GM12878 (cell line): ENCODE results near the gene PPP1R37. TPM values are rescaled to one million over a fixed set of nuclear protein-coding genes. Genes with fewer than 3 reads are reported as not detected.

Experiments
- ATAC-seq: fragments of 200-7000 bp; cut with Tn5 transposase; 3 replicates; pipeline ENCODE4 v1.9.1; 2020; ENCODE audit warnings: mild to moderate bottlenecking, moderate library complexity
- BruUV-seq: library from RNA; stranded (reverse); fragments of 400-500 nt; replicated peaks from 2 replicates; lab custom pipeline; 2021; lab: Mats Ljungman, UMichigan
- CTCF ChIA-PET: fragments of 300-600 bp; sonication (Branson Sonifier 250); formaldehyde crosslinking; extraction: SDS; loops from one replicate; lab custom pipeline; 2021; ENCODE audit warnings: inconsistent platforms; lab: Yijun Ruan, JAX
- POLR2A ChIA-PET: fragments of 350-600 bp; formaldehyde crosslinking; extraction: SDS; loops from one replicate; lab custom pipeline; 2021; ENCODE audit warnings: inconsistent platforms; lab: Charles Lee
- RAD21 ChIA-PET: fragments of 300-600 bp; sonication (Branson Sonifier 250); formaldehyde crosslinking; loops from one replicate; lab custom pipeline; 2023; ENCODE audit warnings: antibody characterized with exemption; ENCODE audit not compliant: unreplicated experiment; lab: Charles Lee
- SMC1A ChIA-PET: fragments of 300-600 bp; sonication (Branson Sonifier 250); formaldehyde crosslinking; loops from one replicate; lab custom pipeline; 2023; ENCODE audit not compliant: unreplicated experiment, uncharacterized antibody; lab: Charles Lee
- DNase-seq: peaks from one replicate; pipeline ENCODE4 v3.0.0-alpha.2; 2011; ENCODE audit warnings: low read depth, low spot score
- FAIRE-seq: peaks from 3 replicates; lab custom pipeline; 2011; peaks lifted over from hg19 to GRCh38; lab: Jason Lieb, UNC
- H2AFZ ChIP-seq: 2 replicates; pipeline ENCODE4 v1.6.0; 2011; ENCODE audit warnings: low read depth, low read length, control low read depth; ENCODE audit not compliant: control insufficient read depth
- H3K27ac ChIP-seq: 2 replicates; pipeline ENCODE4 v1.5.1; 2011; ENCODE audit warnings: control low read depth; ENCODE audit not compliant: control insufficient read depth, insufficient read depth
- H3K27me3 ChIP-seq, 2 experiments: replicated peaks in 1 of 2; 2 replicates each; pipeline versions ENCODE4 v1.6.0 to v1.6.1; 2011; ENCODE audit warnings: low read length in 1 of 2; ENCODE audit not compliant: control insufficient read depth in 2 of 2, insufficient read depth in 2 of 2
- H3K36me3 ChIP-seq, 2 experiments: 2 replicates each; pipeline ENCODE4 v1.5.1; 2011; ENCODE audit warnings: low read length in 1 of 2; ENCODE audit not compliant: control insufficient read depth in 2 of 2, insufficient read depth in 2 of 2
- H3K4me1 ChIP-seq: 2 replicates; pipeline ENCODE4 v1.6.1; 2011; ENCODE audit warnings: mild to moderate bottlenecking, low read length, moderate library complexity, mixed read lengths; ENCODE audit not compliant: control insufficient read depth, insufficient read depth
- H3K4me2 ChIP-seq: 2 replicates; pipeline ENCODE4 v1.6.0; 2011; ENCODE audit warnings: control low read depth; ENCODE audit not compliant: control insufficient read depth, insufficient read depth
- H3K4me3 ChIP-seq: fragments of 200-600 bp; sonication (generic); 2 replicates; pipeline ENCODE4 v1.5.1; 2016
- H3K79me2 ChIP-seq: 2 replicates; pipeline ENCODE4 v1.6.0; 2011; ENCODE audit warnings: low read length; ENCODE audit not compliant: control insufficient read depth, insufficient read depth
- H3K9ac ChIP-seq: 2 replicates; pipeline ENCODE4 v1.8.0; 2011; ENCODE audit warnings: low read length, control low read depth, mixed read lengths; ENCODE audit not compliant: control insufficient read depth, insufficient read depth
- H3K9me3 ChIP-seq: replicated peaks from 3 replicates; pipeline ENCODE4 v1.5.1; 2011; ENCODE audit warnings: mild to moderate bottlenecking, low read length; ENCODE audit not compliant: control insufficient read depth, insufficient read depth
- H4K20me1 ChIP-seq: 2 replicates; pipeline ENCODE4 v1.6.0; 2011; ENCODE audit not compliant: control insufficient read depth, insufficient read depth
- FOXM1 ChIP-seq: IDR thresholded peaks from 2 replicates; pipeline ENCODE4 v1.6.1; 2012; ENCODE audit warnings: low read depth, mild to moderate bottlenecking, inconsistent platforms, low read length, moderate library complexity
- SMARCA5 ChIP-seq: fragments of 450-650 bp; IDR thresholded peaks from 2 replicates; pipeline ENCODE4 v1.6.1; 2017; ENCODE audit warnings: mild to moderate bottlenecking
- WGBS: methylation state at CpG from one replicate; pipeline ENCODE4 v1.1.6; 2016; ENCODE audit warnings: low lambda C conversion rate; ENCODE audit not compliant: insufficient replicate concordance, insufficient coverage; ENCODE audit errors: missing lambda C conversion rate; 5-methylcytosine and 5-hydroxymethylcytosine counted together
- in situ Hi-C: fragments of 300-500 bp; cut with MboI; formaldehyde crosslinking; loops from 9 replicates; pipeline ENCODE4 v1.14.3; 2018; ENCODE audit warnings: mixed read lengths
- intact Hi-C: fragments of 100-400 bp; cut with micrococcal nuclease; formaldehyde crosslinking; loops from one replicate; pipeline ENCODE4 v1.14.2; 2022; ENCODE audit not compliant: unreplicated experiment
- polyA plus RNA-seq, 11 experiments: library from polyadenylated mRNA; depleted of rRNA in 4 of 11; unstranded in 6 of 11; stranded (reverse) in 5 of 11; fragments of >200 nt; fragmentation: Nextera tagmentation in 4 of 11; fragmentation: Illumina TruSeq in 1 of 11; extraction: Ambion mirVana in 4 of 11; extraction: Trizol in 1 of 11; gene quantifications; 1 replicate in 1 of 11; 2 replicates in 10 of 11; pipeline versions ENCODE4 v1.2.1 to v1.2.3, GENCODE V29; 2011 to 2016; ENCODE audit warnings: inconsistent platforms in 2 of 11, missing spikeins in 2 of 11, low read depth in 1 of 11
- total RNA-seq, 4 experiments: library from RNA; depleted of rRNA in 3 of 4; stranded (reverse); fragments of >200 nt in 3 of 4; fragmentation: Illumina TruSeq in 1 of 4; extraction: Trizol in 1 of 4; gene quantifications; 2 replicates each; pipeline versions ENCODE4 v1.2.1 to v1.2.3, GENCODE V29; 2013 to 2021
- TF ChIP-seq, protein P1 (sequence below): fragments of 450-650 bp; IDR thresholded peaks from 2 replicates; pipeline ENCODE4 v1.6.1; 2017; ENCODE audit warnings: mild to moderate bottlenecking, moderate library complexity
- TF ChIP-seq, protein P2 (sequence below): fragments of 450-650 bp; IDR thresholded peaks from 2 replicates; pipeline ENCODE4 v1.6.1; 2018; ENCODE audit warnings: mild to moderate bottlenecking, low read depth, moderate library complexity; ENCODE audit not compliant: partially characterized antibody
- TF ChIP-seq, protein P3 (sequence below): IDR thresholded peaks from 2 replicates; pipeline ENCODE4 v1.6.1; 2011; ENCODE audit warnings: mild to moderate bottlenecking, low read depth, low read length, moderate library complexity; ENCODE audit not compliant: insufficient replicate concordance

The PPP1R37 gene
- total and polyA plus RNA-seq, 10 of the 15 experiments (the other 5 are each of a cell fraction or from before 2014, with no cell fraction given), result 0.09 to 21.3 (median 5.1) TPM; not detected in 1

DNA sequence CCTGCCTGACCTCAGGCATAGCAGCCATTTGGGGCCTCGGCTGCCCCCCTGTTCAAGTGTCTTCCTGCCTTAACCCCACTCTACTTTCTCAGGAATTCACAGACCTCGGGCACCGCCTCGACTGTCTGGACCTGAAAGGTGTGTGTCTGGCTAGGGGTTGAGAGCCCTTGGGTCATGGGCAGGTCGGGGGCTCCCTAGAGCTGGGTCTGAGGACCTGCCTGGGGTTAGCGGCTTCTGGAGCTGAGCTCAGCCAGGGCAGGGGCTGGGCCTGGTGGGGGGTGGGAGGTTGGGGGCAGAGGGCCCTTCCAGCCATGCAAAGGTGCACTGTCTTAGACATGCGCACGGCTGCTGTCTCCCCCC is 47.1 kb downstream of the PPP1R37 start:
- no peak overlapping the region for H2AFZ ChIP-seq
- intact Hi-C loops (no loop called here), in situ Hi-C loops (no loop called here)
- no peaks in the 10 kb centered on the region for H3K9me3 ChIP-seq
- no peak overlapping the region for H3K9ac ChIP-seq
- DNase-seq, result no peak
- no peak overlapping the region for H3K27ac ChIP-seq
- ChIA-PET POLR2A (interaction anchor here (0.8 kb wide), 1 partner anchor 26 kb away, joined by 3 read pairs; no protein-coding TSS in a partner anchor), CTCF (no interaction called here), RAD21 (interaction anchor here (0.5 kb wide), 1 partner anchor 228 kb away, joined by 3 read pairs; no protein-coding TSS in a partner anchor), SMC1A (no interaction called here)
- WGBS, result 97% methylated on average over 7 of the region's 8 CpGs
- no TSS peak for BruUV-seq
- peaks cover 34% of the 10 kb centered on the region for H3K4me1 ChIP-seq
- peaks cover 24% of the 10 kb centered on the region for H3K79me2 ChIP-seq
- FAIRE-seq, result no peak
- H4K20me1 ChIP-seq, result no peaks in the 10 kb centered on the region
- H3K4me3 ChIP-seq, result no peak overlapping the region
- H3K36me3 ChIP-seq, result peaks cover 0 to 22% of the 10 kb centered on the region in 2 experiments; a peak in 3 of 4 replicates
- no peak overlapping the region for H3K4me2 ChIP-seq
- H3K27me3 ChIP-seq, result no peaks in the 10 kb centered on the region
- ATAC-seq, result no peak
- TF ChIP-seq, protein P1, sequence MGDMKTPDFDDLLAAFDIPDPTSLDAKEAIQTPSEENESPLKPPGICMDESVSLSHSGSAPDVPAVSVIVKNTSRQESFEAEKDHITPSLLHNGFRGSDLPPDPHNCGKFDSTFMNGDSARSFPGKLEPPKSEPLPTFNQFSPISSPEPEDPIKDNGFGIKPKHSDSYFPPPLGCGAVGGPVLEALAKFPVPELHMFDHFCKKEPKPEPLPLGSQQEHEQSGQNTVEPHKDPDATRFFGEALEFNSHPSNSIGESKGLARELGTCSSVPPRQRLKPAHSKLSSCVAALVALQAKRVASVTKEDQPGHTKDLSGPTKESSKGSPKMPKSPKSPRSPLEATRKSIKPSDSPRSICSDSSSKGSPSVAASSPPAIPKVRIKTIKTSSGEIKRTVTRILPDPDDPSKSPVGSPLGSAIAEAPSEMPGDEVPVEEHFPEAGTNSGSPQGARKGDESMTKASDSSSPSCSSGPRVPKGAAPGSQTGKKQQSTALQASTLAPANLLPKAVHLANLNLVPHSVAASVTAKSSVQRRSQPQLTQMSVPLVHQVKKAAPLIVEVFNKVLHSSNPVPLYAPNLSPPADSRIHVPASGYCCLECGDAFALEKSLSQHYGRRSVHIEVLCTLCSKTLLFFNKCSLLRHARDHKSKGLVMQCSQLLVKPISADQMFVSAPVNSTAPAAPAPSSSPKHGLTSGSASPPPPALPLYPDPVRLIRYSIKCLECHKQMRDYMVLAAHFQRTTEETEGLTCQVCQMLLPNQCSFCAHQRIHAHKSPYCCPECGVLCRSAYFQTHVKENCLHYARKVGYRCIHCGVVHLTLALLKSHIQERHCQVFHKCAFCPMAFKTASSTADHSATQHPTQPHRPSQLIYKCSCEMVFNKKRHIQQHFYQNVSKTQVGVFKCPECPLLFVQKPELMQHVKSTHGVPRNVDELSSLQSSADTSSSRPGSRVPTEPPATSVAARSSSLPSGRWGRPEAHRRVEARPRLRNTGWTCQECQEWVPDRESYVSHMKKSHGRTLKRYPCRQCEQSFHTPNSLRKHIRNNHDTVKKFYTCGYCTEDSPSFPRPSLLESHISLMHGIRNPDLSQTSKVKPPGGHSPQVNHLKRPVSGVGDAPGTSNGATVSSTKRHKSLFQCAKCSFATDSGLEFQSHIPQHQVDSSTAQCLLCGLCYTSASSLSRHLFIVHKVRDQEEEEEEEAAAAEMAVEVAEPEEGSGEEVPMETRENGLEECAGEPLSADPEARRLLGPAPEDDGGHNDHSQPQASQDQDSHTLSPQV, result no peak
- TF ChIP-seq, protein P2, sequence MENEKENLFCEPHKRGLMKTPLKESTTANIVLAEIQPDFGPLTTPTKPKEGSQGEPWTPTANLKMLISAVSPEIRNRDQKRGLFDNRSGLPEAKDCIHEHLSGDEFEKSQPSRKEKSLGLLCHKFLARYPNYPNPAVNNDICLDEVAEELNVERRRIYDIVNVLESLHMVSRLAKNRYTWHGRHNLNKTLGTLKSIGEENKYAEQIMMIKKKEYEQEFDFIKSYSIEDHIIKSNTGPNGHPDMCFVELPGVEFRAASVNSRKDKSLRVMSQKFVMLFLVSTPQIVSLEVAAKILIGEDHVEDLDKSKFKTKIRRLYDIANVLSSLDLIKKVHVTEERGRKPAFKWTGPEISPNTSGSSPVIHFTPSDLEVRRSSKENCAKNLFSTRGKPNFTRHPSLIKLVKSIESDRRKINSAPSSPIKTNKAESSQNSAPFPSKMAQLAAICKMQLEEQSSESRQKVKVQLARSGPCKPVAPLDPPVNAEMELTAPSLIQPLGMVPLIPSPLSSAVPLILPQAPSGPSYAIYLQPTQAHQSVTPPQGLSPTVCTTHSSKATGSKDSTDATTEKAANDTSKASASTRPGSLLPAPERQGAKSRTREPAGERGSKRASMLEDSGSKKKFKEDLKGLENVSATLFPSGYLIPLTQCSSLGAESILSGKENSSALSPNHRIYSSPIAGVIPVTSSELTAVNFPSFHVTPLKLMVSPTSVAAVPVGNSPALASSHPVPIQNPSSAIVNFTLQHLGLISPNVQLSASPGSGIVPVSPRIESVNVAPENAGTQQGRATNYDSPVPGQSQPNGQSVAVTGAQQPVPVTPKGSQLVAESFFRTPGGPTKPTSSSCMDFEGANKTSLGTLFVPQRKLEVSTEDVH, result no peak
- no peak for TF ChIP-seq FOXM1
- TF ChIP-seq, protein P3, sequence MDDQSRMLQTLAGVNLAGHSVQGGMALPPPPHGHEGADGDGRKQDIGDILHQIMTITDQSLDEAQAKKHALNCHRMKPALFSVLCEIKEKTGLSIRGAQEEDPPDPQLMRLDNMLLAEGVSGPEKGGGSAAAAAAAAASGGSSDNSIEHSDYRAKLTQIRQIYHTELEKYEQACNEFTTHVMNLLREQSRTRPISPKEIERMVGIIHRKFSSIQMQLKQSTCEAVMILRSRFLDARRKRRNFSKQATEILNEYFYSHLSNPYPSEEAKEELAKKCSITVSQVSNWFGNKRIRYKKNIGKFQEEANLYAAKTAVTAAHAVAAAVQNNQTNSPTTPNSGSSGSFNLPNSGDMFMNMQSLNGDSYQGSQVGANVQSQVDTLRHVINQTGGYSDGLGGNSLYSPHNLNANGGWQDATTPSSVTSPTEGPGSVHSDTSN, result no peak
- no peak for TF ChIP-seq SMARCA5
- TF ChIP-seq, all 136 proteins: peak for 0
